GM10248 (cell line): ENCODE results near the gene DENND1B.

Experiments used
- CTCF ChIA-PET: fragments of 300-600 bp; sonication (Branson Sonifier 250); formaldehyde crosslinking; extraction: SDS; loops from one replicate; lab custom pipeline; 2021; ENCODE audit warnings: antibody characterized with exemption; lab: Yijun Ruan, JAX
- POLR2A ChIA-PET: fragments of 350-650 bp; sonication (Branson Sonifier 250); formaldehyde crosslinking; extraction: SDS; loops from one replicate; lab custom pipeline; 2020; ENCODE audit warnings: antibody characterized with exemption; lab: Yijun Ruan, JAX
- DNase-seq: peaks from one replicate; pipeline ENCODE4 v3.0.0; 2012; ENCODE audit errors: extremely low spot score
- TF ChIP-seq, protein P1 (sequence below): IDR thresholded peaks from 2 replicates; pipeline ENCODE4 v1.5.1; 2012; ENCODE audit warnings: mild to moderate bottlenecking, low read depth; ENCODE audit errors: extremely low read depth, missing control alignments, control extremely low read depth

The DENND1B gene

DNA sequence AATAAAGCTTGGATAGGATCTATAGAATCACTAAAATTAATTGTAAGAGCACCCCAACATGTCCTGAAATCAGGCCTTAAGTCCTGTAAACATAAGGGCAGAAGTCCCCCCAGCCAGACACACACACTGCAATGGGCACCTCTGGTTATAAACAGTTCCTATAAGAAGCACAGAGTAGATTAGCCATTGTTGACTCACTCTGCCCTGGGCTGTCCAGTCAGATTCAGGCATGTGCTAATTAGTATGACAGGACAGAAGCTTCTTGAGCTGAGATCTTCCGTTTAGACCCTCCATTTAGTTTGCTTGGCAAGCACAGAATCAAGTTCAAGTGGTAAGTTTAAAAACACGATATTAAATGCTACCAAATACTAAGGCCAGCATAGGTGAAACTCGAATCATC lies 11.8 kb upstream of the DENND1B start:
- CTCF ChIA-PET: interaction anchor here (2.2 kb wide), 1 partner anchor 11 kb away, joined by 6 read pairs; the partner anchor contains the start of gene DENND1B
- DNase-seq: no peak
- POLR2A ChIA-PET: no interaction called here
- TF ChIP-seq, protein P1, sequence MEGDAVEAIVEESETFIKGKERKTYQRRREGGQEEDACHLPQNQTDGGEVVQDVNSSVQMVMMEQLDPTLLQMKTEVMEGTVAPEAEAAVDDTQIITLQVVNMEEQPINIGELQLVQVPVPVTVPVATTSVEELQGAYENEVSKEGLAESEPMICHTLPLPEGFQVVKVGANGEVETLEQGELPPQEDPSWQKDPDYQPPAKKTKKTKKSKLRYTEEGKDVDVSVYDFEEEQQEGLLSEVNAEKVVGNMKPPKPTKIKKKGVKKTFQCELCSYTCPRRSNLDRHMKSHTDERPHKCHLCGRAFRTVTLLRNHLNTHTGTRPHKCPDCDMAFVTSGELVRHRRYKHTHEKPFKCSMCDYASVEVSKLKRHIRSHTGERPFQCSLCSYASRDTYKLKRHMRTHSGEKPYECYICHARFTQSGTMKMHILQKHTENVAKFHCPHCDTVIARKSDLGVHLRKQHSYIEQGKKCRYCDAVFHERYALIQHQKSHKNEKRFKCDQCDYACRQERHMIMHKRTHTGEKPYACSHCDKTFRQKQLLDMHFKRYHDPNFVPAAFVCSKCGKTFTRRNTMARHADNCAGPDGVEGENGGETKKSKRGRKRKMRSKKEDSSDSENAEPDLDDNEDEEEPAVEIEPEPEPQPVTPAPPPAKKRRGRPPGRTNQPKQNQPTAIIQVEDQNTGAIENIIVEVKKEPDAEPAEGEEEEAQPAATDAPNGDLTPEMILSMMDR: no peak

DNA sequence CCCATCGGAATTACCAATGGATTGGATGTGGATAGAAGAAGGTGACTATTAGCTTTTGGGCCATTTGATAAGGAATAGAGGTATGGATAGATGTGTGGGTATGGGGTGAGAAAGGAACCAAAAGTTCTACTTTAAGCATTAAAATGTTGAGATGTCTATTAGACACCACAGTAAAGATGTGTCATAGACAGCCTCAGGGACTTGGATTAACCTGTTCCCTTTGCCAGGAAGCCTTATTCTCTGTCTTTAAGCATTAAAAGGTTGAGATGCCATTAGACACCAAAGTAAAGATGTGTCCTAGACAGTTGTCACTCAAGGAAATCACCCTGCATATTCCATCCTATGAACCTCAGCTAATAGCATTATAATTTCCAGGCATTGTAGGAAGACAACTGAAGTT lies 11.0 kb upstream of the DENND1B start:
- DNase-seq: no peak
- TF ChIP-seq, protein P1: no peak
- POLR2A ChIA-PET: no interaction called here
- CTCF ChIA-PET: interaction anchor here (0.8 to 2.2 kb wide), 3 partner anchors 11 to 23 kb away, joined by 3 to 6 read pairs (median 3); partner anchors contain the start of gene DENND1B

DNA sequence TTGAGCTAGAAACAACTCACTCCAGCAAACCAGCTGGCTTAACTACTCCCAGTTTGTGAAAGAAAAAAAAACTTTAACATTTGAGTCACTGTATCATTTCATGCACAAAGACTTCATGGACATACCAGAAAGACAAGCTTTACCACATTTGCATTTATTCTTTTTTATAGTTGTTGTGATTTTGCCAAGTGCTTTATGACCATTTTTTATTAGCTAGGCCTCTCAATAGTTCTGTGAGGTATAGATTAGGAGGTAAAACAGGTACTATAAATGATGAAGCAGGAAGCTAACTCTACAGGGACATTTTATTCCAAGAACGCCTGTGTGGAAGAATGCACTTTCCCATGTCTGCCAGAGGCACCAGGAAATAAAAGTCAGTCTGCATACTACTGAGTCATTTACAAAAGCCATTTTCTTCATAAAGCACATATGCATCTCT lies 8.2 kb upstream of the DENND1B start:
- TF ChIP-seq, protein P1: no peak
- ChIA-PET POLR2A (no interaction called here), CTCF (interaction anchor here (1.5 kb wide), 1 partner anchor 14 kb away, joined by 4 read pairs; no protein-coding TSS in a partner anchor)
- DNase-seq: no peak

DNA sequence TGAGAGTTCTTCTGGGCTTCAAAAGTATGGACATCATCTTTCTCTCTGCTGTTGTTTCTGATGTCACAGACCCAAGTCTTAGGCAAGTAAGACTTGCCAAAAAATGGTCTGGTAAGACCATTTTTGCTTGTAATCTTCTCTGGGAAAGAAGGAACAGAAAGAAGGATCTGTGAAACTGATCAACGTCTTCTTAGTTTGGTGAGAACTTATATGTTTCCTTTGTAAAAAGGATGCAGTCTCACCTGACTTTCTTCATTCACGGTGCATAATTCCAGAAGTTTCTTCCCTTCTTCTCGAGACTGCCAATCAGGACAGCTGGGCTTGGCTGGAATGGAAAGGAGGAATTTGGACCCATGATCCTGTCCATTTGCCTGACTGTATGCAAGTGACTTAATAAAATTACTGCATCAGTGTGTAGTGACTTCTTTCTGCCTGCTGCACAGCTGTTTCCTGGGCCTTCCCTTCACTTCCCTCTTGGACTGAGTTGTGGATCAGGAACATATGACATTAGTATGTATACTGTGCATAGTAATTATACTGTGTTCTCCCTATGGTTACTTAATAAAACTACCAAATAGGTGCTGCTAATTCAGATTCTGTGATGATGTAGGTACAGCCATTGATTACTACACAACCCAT lies 7.6 kb upstream of the DENND1B start:
- TF ChIP-seq, protein P1: no peak
- POLR2A ChIA-PET: no interaction called here
- no peak for DNase-seq
- CTCF ChIA-PET: no interaction called here

DNA sequence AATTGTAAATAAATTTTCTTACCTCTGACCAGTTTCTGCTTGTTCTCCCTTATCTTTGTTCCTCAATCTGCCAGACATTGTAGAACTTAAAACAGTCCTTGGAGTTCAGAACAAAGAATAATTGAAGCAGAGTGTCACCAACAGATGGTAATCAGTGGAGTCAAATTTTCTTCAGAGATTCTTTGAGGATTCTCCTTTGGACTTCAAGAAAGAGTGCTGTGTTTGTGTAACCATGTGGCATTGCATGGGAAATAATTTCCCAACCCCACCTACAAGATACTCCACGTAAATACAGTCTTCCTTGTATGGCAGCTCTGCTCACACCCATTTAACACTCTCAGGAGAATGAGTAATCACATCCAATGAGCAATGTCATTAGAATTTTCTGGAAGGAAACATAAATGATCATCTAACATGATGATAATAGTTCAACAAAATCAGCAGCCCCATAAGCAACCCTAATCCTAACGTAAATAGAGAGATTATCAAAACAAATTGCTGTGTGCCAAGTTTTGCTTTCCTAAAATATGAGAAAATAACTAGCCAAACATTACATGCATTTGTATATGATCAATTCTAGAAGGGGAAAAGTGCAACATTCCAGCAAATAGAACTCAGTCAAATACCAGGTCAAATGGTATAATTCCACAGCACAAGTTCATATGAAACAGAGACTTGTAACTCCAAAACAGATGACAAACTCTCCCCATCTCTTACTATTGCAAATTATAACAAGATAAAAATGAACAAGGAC lies 6.9 kb upstream of the DENND1B start:
- TF ChIP-seq, protein P1: no peak
- POLR2A ChIA-PET: no interaction called here
- no peak for DNase-seq
- CTCF ChIA-PET: no interaction called here

DNA sequence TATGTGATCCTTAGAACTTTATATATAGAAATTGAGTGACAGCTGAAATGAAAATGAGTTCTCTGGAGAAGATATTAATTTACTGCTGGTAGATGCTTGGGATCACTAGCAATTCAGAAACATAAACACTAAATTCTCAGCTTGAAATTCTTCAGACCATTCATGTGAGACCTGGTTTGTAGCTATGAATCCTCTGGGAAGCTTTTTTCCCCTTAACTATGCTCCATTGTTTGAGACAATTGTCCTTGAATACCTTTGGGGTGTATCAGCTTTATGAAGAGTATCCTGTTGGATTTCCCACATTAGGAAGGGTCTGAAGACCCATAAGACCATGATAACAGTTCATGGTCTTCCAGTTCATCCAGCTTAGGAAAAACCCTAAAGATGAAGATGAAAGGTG lies 4.6 kb upstream of the DENND1B start:
- ChIA-PET POLR2A (no interaction called here), CTCF (no interaction called here)
- TF ChIP-seq, protein P1: no peak
- no peak for DNase-seq
